Astrocyte of the spinal cord (primary cell): ENCODE results near the gene HCRTR1.

Experiments used
- DNase-seq: peaks from one replicate; pipeline ENCODE4 v3.0.0; 2011; ENCODE audit warnings: low read depth, low spot score
- H3K4me3 ChIP-seq: 2 replicates; pipeline ENCODE4 v1.5.1; 2011; ENCODE audit warnings: low read depth, mild to moderate bottlenecking, low read length, moderate library complexity
- in situ Hi-C: cut with HindIII; loops from 2 replicates; pipeline ENCODE4 v1.10.0; 2017; ENCODE audit warnings: low sequenced_read_pairs
- TF ChIP-seq, protein P1 (sequence below): IDR thresholded peaks from 2 replicates; pipeline ENCODE4 v1.5.1; 2012; ENCODE audit warnings: low read depth, mild to moderate bottlenecking, low read length, inconsistent platforms

Gene HCRTR1

DNA sequence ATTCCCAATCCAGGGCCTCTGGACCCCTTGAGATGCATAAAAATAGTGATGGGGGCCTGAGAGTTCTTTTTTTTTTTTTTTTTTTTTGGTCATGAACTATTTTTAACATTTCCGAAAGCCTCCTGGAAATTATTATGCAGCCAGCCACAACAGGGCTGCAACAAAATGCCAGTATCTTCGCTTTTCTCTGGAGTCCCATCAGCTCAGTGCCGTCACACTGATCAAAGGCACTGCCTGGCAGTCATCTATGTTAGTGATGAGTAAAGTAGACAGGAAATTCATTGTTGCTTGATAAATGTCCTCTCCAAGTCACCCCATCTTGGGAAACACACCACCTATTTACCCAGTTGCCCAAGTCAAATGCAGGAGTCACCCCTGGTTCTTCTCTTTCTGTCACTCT, 42.4 kb downstream of the HCRTR1 start:
- DNase-seq = no peak
- TF ChIP-seq, protein P1, sequence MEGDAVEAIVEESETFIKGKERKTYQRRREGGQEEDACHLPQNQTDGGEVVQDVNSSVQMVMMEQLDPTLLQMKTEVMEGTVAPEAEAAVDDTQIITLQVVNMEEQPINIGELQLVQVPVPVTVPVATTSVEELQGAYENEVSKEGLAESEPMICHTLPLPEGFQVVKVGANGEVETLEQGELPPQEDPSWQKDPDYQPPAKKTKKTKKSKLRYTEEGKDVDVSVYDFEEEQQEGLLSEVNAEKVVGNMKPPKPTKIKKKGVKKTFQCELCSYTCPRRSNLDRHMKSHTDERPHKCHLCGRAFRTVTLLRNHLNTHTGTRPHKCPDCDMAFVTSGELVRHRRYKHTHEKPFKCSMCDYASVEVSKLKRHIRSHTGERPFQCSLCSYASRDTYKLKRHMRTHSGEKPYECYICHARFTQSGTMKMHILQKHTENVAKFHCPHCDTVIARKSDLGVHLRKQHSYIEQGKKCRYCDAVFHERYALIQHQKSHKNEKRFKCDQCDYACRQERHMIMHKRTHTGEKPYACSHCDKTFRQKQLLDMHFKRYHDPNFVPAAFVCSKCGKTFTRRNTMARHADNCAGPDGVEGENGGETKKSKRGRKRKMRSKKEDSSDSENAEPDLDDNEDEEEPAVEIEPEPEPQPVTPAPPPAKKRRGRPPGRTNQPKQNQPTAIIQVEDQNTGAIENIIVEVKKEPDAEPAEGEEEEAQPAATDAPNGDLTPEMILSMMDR = no peak
- no peak overlapping the region for H3K4me3 ChIP-seq
- in situ Hi-C loops = no loop called here

GRCh38 chr1:31660871-31661455, 43.5 kb downstream of the HCRTR1 start:
- no peak for DNase-seq
- in situ Hi-C loops = no loop called here
- TF ChIP-seq, protein P1 = no peak
- no peak overlapping the region for H3K4me3 ChIP-seq

- TF ChIP-seq, protein P1 = no peak
- no peak overlapping the region for H3K4me3 ChIP-seq
- no peak for DNase-seq
- in situ Hi-C loops = no loop called here
These were observed 44.4 kb downstream of the HCRTR1 start for GRCh38 chr1:31661856-31662255.

DNA sequence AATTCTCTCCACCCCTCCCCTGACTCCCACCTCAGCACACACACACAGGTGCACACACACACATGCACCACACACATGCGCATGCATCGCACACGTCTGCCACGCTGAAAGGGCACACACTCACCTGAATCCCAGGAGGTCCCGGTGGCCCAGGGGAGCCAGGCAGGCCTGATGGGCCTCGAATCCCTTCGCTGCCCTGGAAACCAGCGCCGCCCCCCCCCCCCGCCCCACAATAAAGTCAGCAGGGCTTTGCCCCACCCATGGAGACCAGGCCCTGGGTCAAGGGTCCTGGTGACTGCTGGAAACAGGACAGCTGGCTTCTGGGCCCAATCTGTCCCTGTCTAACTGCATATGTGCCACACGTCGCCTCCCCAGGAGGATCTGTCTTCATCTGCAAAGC, 45.0 kb downstream of the HCRTR1 start:
- in situ Hi-C loops = no loop called here

DNA sequence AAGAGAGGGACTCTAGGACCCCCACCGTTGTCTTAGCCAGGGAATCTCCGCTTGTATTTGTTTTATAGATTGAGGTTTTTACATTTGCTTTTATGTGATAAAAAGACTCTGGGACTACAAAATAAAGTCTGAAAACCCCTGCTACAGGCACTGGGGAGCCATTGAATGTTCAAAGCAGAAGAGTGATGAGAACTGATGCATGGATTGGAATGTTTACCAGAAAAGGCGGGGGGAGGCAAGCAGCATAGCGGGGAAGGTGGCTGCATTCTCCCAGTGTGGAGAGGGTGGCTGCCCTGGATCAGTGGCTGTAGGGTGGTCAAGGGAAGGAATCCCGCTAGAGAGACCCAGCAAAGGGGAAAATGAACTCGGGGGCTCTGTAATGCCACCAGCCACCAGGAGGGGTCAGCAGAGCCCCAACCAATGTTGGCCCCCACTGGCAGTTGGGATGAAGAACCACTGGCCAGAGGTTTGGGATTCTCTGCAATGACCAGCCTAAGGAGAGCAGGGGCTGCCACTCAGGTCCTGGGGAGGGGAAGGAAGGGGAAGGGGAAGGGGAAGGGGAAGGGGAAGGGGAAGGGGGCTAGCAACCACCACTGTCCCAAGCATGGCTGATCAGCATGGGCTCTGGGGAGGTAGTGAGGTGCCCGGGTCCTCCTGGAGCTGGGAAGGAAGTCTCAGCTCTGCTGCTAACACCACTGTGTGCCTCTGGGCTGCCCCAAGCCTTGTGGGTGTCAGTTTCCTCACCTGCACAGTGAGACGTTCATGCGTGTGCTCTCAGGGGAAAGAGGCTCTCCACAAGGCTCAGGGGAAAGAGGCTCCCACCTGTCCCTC, 46.3 kb downstream of the HCRTR1 start:
- TF ChIP-seq, protein P1 = peak; percentile 92

More for the DNA sequence above, 45.0 kb downstream of the HCRTR1 start:
- TF ChIP-seq, protein P1 = no peak
- no peak for DNase-seq
- no peak overlapping the region for H3K4me3 ChIP-seq

GRCh38 chr1:31664528-31664927, 47.0 kb downstream of the HCRTR1 start:
- no peak for DNase-seq
- no peak overlapping the region for H3K4me3 ChIP-seq
- TF ChIP-seq, protein P1 = no peak
- in situ Hi-C loops = no loop called here

More for the DNA sequence above, 46.3 kb downstream of the HCRTR1 start:
- peak; percentile 24 for DNase-seq
- in situ Hi-C loops = no loop called here
- H3K4me3 ChIP-seq = no peak overlapping the region
